H9 (cell line): ENCODE data around the gene RNF215. TPM values are rescaled to one million over a fixed set of nuclear protein-coding genes. Genes with fewer than 3 reads are reported as not detected.

ENCODE experiments used
- DNase-seq: peaks from one replicate; pipeline ENCODE4 v3.0.0-alpha.2; 2017
- H2AFZ ChIP-seq: one replicate; pipeline ENCODE4 v1.6.1; 2013; ENCODE audit warnings: mild to moderate bottlenecking, low read length, control low read depth, moderate library complexity
- H2AK5ac ChIP-seq: 2 replicates; pipeline ENCODE4 v1.6.1; 2013; ENCODE audit warnings: low read length, control low read depth, mixed read lengths; ENCODE audit not compliant: insufficient read length
- H2BK120ac ChIP-seq: one replicate; pipeline ENCODE4 v1.6.1; 2013; ENCODE audit warnings: low read depth, mild to moderate bottlenecking, low read length, control low read depth, inconsistent platforms; ENCODE audit not compliant: poor library complexity, severe bottlenecking
- H2BK12ac ChIP-seq: 2 replicates; pipeline ENCODE4 v1.6.1; 2013; ENCODE audit warnings: low read length, control low read depth, mixed read lengths, low read depth; ENCODE audit not compliant: insufficient read length
- H2BK15ac ChIP-seq: 2 replicates; pipeline ENCODE4 v1.6.1; 2013; ENCODE audit warnings: low read depth, low read length, control low read depth
- H2BK20ac ChIP-seq: one replicate; pipeline ENCODE4 v1.6.1; 2013; ENCODE audit warnings: low read depth, mild to moderate bottlenecking, low read length, control low read depth, inconsistent platforms; ENCODE audit not compliant: poor library complexity, severe bottlenecking
- H2BK5ac ChIP-seq: 2 replicates; pipeline ENCODE4 v1.6.1; 2013; ENCODE audit warnings: low read length, control low read depth, mixed read lengths; ENCODE audit not compliant: insufficient read length
- H3K14ac ChIP-seq: 2 replicates; pipeline ENCODE4 v1.6.1; 2013; ENCODE audit warnings: low read length, control low read depth; ENCODE audit not compliant: insufficient read depth
- H3K18ac ChIP-seq: 2 replicates; pipeline ENCODE4 v1.6.1; 2013; ENCODE audit warnings: low read depth, mild to moderate bottlenecking, mixed read lengths, low read length, control low read depth; ENCODE audit not compliant: insufficient read length
- H3K23ac ChIP-seq: 2 replicates; pipeline ENCODE4 v1.6.1; 2013; ENCODE audit warnings: low read length, control low read depth, mixed read lengths, low read depth; ENCODE audit not compliant: insufficient read length
- H3K23me2 ChIP-seq: 2 replicates; pipeline ENCODE4 v1.6.1; 2013; ENCODE audit warnings: low read depth, mild to moderate bottlenecking, mixed read lengths, low read length, control low read depth; ENCODE audit not compliant: insufficient read length, poor library complexity, severe bottlenecking
- H3K27ac ChIP-seq: 2 replicates; pipeline ENCODE4 v1.5.1; 2013; ENCODE audit warnings: low read length, control low read depth, mixed read lengths, low read depth; ENCODE audit not compliant: insufficient read length
- H3K27me3 ChIP-seq: 2 replicates; pipeline ENCODE4 v1.6.1; 2013; ENCODE audit warnings: low read length, control low read depth, inconsistent platforms; ENCODE audit not compliant: insufficient read depth
- H3K4ac ChIP-seq: 2 replicates; pipeline ENCODE4 v1.6.1; 2013; ENCODE audit warnings: low read depth, mild to moderate bottlenecking, control low read depth, inconsistent platforms, low read length, moderate library complexity
- H3K4me1 ChIP-seq: 2 replicates; pipeline ENCODE4 v1.6.1; 2013; ENCODE audit warnings: low read length, control low read depth, inconsistent platforms; ENCODE audit not compliant: insufficient read depth
- H3K4me2 ChIP-seq: 2 replicates; pipeline ENCODE4 v1.6.1; 2013; ENCODE audit warnings: low read length, control low read depth, mixed read lengths; ENCODE audit not compliant: insufficient read length, insufficient read depth
- H3K56ac ChIP-seq: 2 replicates; pipeline ENCODE4 v1.6.1; 2013; ENCODE audit warnings: low read depth, mild to moderate bottlenecking, mixed read lengths, low read length, control low read depth; ENCODE audit not compliant: insufficient read length
- H3K79me1 ChIP-seq: 2 replicates; pipeline ENCODE4 v1.6.1; 2013; ENCODE audit warnings: low read depth, mild to moderate bottlenecking, moderate library complexity, low read length, control low read depth, inconsistent platforms; ENCODE audit not compliant: insufficient read depth, poor library complexity, severe bottlenecking
- H3K79me2 ChIP-seq: 2 replicates; pipeline ENCODE4 v1.6.1; 2013; ENCODE audit warnings: low read length, control low read depth, inconsistent platforms; ENCODE audit not compliant: insufficient read depth
- H3K9ac ChIP-seq: 2 replicates; pipeline ENCODE4 v1.6.1; 2013; ENCODE audit warnings: low read length, control low read depth, mixed read lengths; ENCODE audit not compliant: insufficient read length; ENCODE audit errors: extremely low read depth
- H3K9me3 ChIP-seq: one replicate; pipeline ENCODE4 v1.6.1; 2013; ENCODE audit warnings: low read depth, low read length, inconsistent platforms; ENCODE audit not compliant: control insufficient read depth
- H3T11ph ChIP-seq: one replicate; pipeline ENCODE4 v1.6.1; 2013; ENCODE audit warnings: mild to moderate bottlenecking, low read length, control low read depth, inconsistent platforms
- H4K20me1 ChIP-seq: one replicate; pipeline ENCODE4 v1.6.1; 2013; ENCODE audit not compliant: control insufficient read depth, insufficient read length, insufficient read depth
- H4K5ac ChIP-seq: 2 replicates; pipeline ENCODE4 v1.6.1; 2013; ENCODE audit warnings: low read depth, mild to moderate bottlenecking, mixed read lengths, low read length, control low read depth; ENCODE audit not compliant: insufficient read length
- H4K8ac ChIP-seq: replicated peaks from 2 replicates; pipeline ENCODE4 v1.6.1; 2013; ENCODE audit warnings: low read length, control low read depth, mixed read lengths, low read depth; ENCODE audit not compliant: insufficient read length
- H4K91ac ChIP-seq: 2 replicates; pipeline ENCODE4 v1.6.1; 2013; ENCODE audit warnings: low read depth, mild to moderate bottlenecking, moderate library complexity, mixed read lengths, low read length, control low read depth; ENCODE audit not compliant: insufficient read length
- H3K27ac Mint-ChIP-seq, 3 experiments: 2 replicates in 2 of 3; 3 replicates in 1 of 3; pipeline ENCODE4 v1.8.0; 2020 to 2021; ENCODE audit warnings: mixed read lengths in 3 of 3, mild to moderate bottlenecking in 1 of 3, moderate library complexity in 1 of 3
- H3K27me3 Mint-ChIP-seq: 2 replicates; pipeline ENCODE4 v1.8.0; 2021; ENCODE audit warnings: low read depth, mild to moderate bottlenecking, moderate library complexity, mixed read lengths
- H3K36me3 Mint-ChIP-seq, 3 experiments: 2 replicates in 2 of 3; 3 replicates in 1 of 3; pipeline ENCODE4 v1.8.0; 2020 to 2021; ENCODE audit warnings: low read depth in 3 of 3, mixed read lengths in 3 of 3; ENCODE audit not compliant: insufficient read depth in 1 of 3
- H3K4me1 Mint-ChIP-seq, 2 experiments: 2 replicates each; pipeline ENCODE4 v1.8.0; 2020; ENCODE audit warnings: mixed read lengths in 2 of 2
- H3K4me3 Mint-ChIP-seq, 2 experiments: 2 replicates in 1 of 2; 3 replicates in 1 of 2; pipeline ENCODE4 v1.8.0; 2020 to 2021; ENCODE audit warnings: mild to moderate bottlenecking in 2 of 2, mixed read lengths in 2 of 2, moderate library complexity in 1 of 2
- H3K9me3 Mint-ChIP-seq, 2 experiments: 2 replicates in 1 of 2; 3 replicates in 1 of 2; pipeline ENCODE4 v1.8.0; 2020; ENCODE audit warnings: mild to moderate bottlenecking in 2 of 2, mixed read lengths in 2 of 2, moderate library complexity in 1 of 2
- WGBS: extraction: QIAGEN DNeasy Blood & Tissue Kit; methylation state at CpG from one replicate; pipeline ENCODE4 v1.1.7; 2013; ENCODE audit warnings: missing lambda C conversion rate, low lambda C conversion rate, mixed read lengths; ENCODE audit not compliant: insufficient read length; ENCODE audit errors: extremely low coverage; 5-methylcytosine and 5-hydroxymethylcytosine counted together
- total RNA-seq: library from RNA; stranded (reverse); gene quantifications from 2 replicates; pipeline ENCODE4 v1.2.1, GENCODE V29; 2021
- TF ChIP-seq, protein P1 (sequence below): fragments of 200-600 bp; sonication (generic); conservative IDR thresholded peaks from 3 replicates; pipeline ENCODE4 v1.8.0; 2021; ENCODE audit warnings: antibody characterized with exemption, mild to moderate bottlenecking

The RNF215 gene
- total RNA-seq, 1 experiment from 2014 or later, result 24.5 TPM

DNA sequence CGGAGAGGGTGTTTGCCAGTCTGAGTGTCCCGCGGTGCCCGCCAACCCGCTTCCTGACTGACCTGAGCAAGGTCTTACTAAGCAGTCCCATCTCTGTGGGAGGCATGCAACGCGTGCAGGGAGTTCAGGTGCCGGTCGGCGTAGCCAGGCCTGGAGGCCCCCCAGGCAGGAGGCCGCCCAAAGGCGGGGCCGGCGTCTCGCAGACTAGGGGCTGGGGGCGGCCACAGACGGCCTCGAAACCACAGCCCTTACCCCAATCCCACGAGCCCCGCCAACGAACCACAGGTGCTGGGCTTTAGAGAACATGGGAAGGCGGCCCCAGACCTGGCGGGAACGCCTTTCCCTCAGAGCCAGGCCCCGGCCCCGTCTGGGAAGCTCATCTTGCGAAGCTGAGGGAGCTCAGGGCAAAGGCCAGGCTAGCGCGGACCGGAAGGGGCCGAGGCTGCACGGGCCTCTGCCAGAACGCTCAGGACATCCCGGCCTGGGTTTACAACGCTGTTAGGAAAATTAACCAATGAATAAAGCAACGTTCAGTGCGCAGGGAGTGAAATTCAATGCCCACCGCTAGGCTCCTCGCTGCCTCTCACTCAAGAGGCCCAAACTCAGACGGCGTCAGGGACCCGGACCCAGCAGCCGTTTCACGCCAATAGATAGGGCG, 36.2 kb upstream of the RNF215 start:
- Histone ChIP-seq H3K4me1 (peaks cover 7% of the 10 kb centered on the region; the same call in 1 of the 2 replicates), H3K79me1 (no peaks in the 10 kb centered on the region), H3K14ac (peak overlapping the region; percentile 85), H3K79me2 (no peaks in the 10 kb centered on the region; the same call in 1 of the 2 replicates), H3K23ac (no peak overlapping the region), H2BK12ac (no peak overlapping the region), H3K9me3 (no peaks in the 10 kb centered on the region), H2BK20ac (no peak overlapping the region), H2AFZ (no peak overlapping the region), H3K27me3 (no peaks in the 10 kb centered on the region), H3K27ac (peak overlapping the region; percentile 29), H4K20me1 (no peaks in the 10 kb centered on the region), H3K4me2 (peak overlapping the region; percentile 83), H2AK5ac (no peak overlapping the region), H3K4ac (no peak overlapping the region), H2BK120ac (no peak overlapping the region), H2BK15ac (no peak overlapping the region), H2BK5ac (no peak overlapping the region), H3K9ac (peak overlapping the region; percentile 67), H4K8ac (no peak overlapping the region), H3K23me2 (peaks cover 21% of the 10 kb centered on the region), H4K5ac (no peak overlapping the region), H3K18ac (peak overlapping the region; percentile 62), H3K56ac (no peak overlapping the region), H4K91ac (peak overlapping the region; percentile 15), H3T11ph (no peak overlapping the region)
- no peaks in the 10 kb centered on the region; the same call in 1 of the 2 replicates for H3K27me3 Mint-ChIP-seq
- peak overlapping the region; percentile 87 to 93 for H3K4me3 Mint-ChIP-seq
- no peak for DNase-seq
- WGBS, result no CpG with 5 or more reads among the region's 45 CpGs
- TF ChIP-seq, protein P1, sequence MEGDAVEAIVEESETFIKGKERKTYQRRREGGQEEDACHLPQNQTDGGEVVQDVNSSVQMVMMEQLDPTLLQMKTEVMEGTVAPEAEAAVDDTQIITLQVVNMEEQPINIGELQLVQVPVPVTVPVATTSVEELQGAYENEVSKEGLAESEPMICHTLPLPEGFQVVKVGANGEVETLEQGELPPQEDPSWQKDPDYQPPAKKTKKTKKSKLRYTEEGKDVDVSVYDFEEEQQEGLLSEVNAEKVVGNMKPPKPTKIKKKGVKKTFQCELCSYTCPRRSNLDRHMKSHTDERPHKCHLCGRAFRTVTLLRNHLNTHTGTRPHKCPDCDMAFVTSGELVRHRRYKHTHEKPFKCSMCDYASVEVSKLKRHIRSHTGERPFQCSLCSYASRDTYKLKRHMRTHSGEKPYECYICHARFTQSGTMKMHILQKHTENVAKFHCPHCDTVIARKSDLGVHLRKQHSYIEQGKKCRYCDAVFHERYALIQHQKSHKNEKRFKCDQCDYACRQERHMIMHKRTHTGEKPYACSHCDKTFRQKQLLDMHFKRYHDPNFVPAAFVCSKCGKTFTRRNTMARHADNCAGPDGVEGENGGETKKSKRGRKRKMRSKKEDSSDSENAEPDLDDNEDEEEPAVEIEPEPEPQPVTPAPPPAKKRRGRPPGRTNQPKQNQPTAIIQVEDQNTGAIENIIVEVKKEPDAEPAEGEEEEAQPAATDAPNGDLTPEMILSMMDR, result no peak; the same call in 2 of the 3 replicates
- no peaks in the 10 kb centered on the region for H3K9me3 Mint-ChIP-seq
- H3K4me1 Mint-ChIP-seq, result peaks cover 31 to 37% of the 10 kb centered on the region in 2 experiments
- peak overlapping the region; percentile 96 to 98 (median 98) for H3K27ac Mint-ChIP-seq
- H3K36me3 Mint-ChIP-seq, result peaks cover 12 to 44% (median 43%) of the 10 kb centered on the region in 3 experiments
